ENCODE data around the gene SNAP25.
A peak's percentile ranks its signal among the peaks of the same experiment; 100 is the strongest.

SNAP25 gene

DNA sequence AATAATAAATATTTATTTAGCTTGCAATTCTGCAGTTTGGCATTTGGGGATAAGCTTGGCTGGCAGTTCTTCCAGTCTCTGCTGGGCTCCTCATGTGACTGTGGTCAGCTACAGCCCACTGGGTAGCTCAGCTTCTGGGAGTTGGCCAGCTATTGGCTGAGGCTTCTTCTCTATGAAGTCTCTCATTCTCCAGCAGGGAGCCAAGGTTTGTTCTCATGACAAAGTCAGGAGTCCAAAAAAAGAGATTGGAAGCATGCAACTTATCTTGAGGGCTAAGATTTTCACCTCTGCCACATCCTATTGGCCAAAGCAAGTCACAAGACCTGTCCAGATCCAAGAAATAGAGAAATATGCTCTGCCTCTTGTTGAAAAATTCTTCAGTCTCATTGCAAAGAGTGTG is 94.6 kb downstream of the SNAP25 start (continued):
- no peak for TF ChIP-seq ZNF529 (tag by site-specific recombination; IDR thresholded peaks at IDR 0.05; ENCODE audit: insufficient replicate concordance)
- TF ChIP-seq, protein P1, sequence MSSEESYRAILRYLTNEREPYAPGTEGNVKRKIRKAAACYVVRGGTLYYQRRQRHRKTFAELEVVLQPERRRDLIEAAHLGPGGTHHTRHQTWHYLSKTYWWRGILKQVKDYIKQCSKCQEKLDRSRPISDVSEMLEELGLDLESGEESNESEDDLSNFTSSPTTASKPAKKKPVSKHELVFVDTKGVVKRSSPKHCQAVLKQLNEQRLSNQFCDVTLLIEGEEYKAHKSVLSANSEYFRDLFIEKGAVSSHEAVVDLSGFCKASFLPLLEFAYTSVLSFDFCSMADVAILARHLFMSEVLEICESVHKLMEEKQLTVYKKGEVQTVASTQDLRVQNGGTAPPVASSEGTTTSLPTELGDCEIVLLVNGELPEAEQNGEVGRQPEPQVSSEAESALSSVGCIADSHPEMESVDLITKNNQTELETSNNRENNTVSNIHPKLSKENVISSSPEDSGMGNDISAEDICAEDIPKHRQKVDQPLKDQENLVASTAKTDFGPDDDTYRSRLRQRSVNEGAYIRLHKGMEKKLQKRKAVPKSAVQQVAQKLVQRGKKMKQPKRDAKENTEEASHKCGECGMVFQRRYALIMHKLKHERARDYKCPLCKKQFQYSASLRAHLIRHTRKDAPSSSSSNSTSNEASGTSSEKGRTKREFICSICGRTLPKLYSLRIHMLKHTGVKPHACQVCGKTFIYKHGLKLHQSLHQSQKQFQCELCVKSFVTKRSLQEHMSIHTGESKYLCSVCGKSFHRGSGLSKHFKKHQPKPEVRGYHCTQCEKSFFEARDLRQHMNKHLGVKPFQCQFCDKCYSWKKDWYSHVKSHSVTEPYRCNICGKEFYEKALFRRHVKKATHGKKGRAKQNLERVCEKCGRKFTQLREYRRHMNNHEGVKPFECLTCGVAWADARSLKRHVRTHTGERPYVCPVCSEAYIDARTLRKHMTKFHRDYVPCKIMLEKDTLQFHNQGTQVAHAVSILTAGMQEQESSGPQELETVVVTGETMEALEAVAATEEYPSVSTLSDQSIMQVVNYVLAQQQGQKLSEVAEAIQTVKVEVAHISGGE (tag by site-specific recombination; conservative IDR thresholded peaks at IDR 0.05; ENCODE audit: low read depth): no peak
- no peak for TF ChIP-seq ZNF521 (tag by site-specific recombination; IDR thresholded peaks at IDR 0.05)
- no peak for TF ChIP-seq ZNF140 (tag by site-specific recombination; IDR thresholded peaks at IDR 0.05)

DNA sequence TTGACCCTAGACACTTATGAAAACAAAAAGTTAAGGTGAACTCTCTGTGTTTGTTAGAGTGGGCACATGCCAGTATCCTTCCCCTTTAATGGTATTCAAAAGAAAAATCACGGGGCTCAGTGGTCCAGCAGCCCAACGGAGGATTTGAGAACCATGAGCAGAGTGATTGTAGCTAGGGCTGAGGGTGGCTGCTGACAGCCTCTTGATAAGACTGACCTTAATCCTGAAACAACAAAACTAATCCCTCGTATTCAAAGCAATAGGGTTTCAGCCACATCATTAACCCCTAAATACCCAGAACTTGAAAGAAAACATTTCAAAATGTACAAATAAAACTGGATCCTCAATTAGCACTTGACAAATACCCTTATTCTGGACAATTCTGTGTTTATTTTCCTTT is 95.1 kb downstream of the SNAP25 start:
- CTCF ChIA-PET: no interaction called here
- no peaks in the 10 kb centered on the region; the same call in 1 of the 2 replicates for H3K9me3 ChIP-seq (ENCODE audit: control insufficient read depth, insufficient read depth, low read depth, low read length)
- peak overlapping the region; percentile 81 for H3K27ac ChIP-seq (ENCODE audit: extremely low read depth, low read depth, low read length)
- H3K4me1 ChIP-seq (ENCODE audit: control insufficient read depth, insufficient read depth, low read length): peaks cover 14% of the 10 kb centered on the region
- TF ChIP-seq, protein P2, sequence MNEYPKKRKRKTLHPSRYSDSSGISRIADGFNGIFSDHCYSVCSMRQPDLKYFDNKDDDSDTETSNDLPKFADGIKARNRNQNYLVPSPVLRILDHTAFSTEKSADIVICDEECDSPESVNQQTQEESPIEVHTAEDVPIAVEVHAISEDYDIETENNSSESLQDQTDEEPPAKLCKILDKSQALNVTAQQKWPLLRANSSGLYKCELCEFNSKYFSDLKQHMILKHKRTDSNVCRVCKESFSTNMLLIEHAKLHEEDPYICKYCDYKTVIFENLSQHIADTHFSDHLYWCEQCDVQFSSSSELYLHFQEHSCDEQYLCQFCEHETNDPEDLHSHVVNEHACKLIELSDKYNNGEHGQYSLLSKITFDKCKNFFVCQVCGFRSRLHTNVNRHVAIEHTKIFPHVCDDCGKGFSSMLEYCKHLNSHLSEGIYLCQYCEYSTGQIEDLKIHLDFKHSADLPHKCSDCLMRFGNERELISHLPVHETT (tag by site-specific recombination; IDR thresholded peaks at IDR 0.05): no peak
- TF ChIP-seq WT1 (tag by site-specific recombination; IDR thresholded peaks at IDR 0.05) (peak; percentile 47; the same call in 1 of the 2 replicates), HOXD13 (CRISPR knock-in tag; IDR thresholded peaks at IDR 0.05; ENCODE audit: borderline replicate concordance) (no peak), ZSCAN30 (tag by site-specific recombination; IDR thresholded peaks at IDR 0.05) (0 out of 2 replicates have a peak, but pooled peaks have one; percentile 35), FEZF1 (tag by site-specific recombination; IDR thresholded peaks at IDR 0.05) (peak; percentile 15; the same call in 1 of the 2 replicates), TCF7L2 (IDR thresholded peaks at IDR 0.05; ENCODE audit: borderline replicate concordance, low read depth, low read length) (peak; percentile 63; the same call in 1 of the 2 replicates), OSR2 (tag by site-specific recombination; IDR thresholded peaks at IDR 0.05) (peak; percentile 30; the same call in 1 of the 2 replicates), ZNF23 (tag by site-specific recombination; IDR thresholded peaks at IDR 0.05; ENCODE audit: borderline replicate concordance) (no peak)
- POLR2A ChIA-PET: no interaction called here
- H3K36me3 ChIP-seq (ENCODE audit: control insufficient read depth in 2 of 2, insufficient read depth in 1 of 2, low read length in 2 of 2): no peaks in the 10 kb centered on the region
- H3K4me3 ChIP-seq (ENCODE audit: low read depth, low read length): no peak overlapping the region

DNA sequence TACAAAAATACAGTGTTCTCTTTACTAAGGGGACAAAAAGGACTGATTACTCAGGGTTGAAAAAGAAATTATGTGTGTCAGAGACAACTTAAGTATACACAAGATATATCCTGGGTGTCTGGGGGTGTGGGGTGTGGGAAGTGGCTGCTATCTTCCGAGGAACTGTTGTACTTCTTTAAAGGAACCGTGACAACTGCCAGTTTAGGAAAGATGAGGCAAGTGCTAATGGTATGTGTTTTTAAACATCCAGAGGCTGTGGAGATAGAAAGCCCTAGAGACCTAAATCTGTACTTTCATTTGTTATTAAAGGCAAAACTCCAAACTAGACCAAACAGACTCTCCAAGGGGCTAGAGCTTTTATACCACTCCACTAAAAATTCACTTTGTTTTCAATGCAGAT is 95.6 kb downstream of the SNAP25 start:
- ChIA-PET POLR2A (no interaction called here), CTCF (interaction anchor here (0.6 to 1.3 kb wide), 2 partner anchors 99 to 166 kb away, joined by 4 read pairs; no protein-coding TSS in a partner anchor)
- no peak for TF ChIP-seq KLF16 (tag by site-specific recombination; IDR thresholded peaks at IDR 0.05)
- TF ChIP-seq PRDM1 (tag by site-specific recombination; IDR thresholded peaks at IDR 0.05): no peak
- 0 out of 2 replicates have a peak, but pooled peaks have one; percentile 9 for TF ChIP-seq GLIS1 (tag by site-specific recombination; IDR thresholded peaks at IDR 0.05)
- TF ChIP-seq IKZF3 (tag by site-specific recombination; IDR thresholded peaks at IDR 0.05): 0 out of 2 replicates have a peak, but pooled peaks have one; percentile 6
- no peak for TF ChIP-seq ZNF561 (tag by site-specific recombination; IDR thresholded peaks at IDR 0.05; ENCODE audit: borderline replicate concordance)
- TF ChIP-seq, protein P3, sequence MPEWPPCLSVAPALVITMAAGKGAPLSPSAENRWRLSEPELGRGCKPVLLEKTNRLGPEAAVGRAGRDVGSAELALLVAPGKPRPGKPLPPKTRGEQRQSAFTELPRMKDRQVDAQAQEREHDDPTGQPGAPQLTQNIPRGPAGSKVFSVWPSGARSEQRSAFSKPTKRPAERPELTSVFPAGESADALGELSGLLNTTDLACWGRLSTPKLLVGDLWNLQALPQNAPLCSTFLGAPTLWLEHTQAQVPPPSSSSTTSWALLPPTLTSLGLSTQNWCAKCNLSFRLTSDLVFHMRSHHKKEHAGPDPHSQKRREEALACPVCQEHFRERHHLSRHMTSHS (tag by site-specific recombination; IDR thresholded peaks at IDR 0.05): no peak
- TF ChIP-seq ZNF121 (tag by site-specific recombination; IDR thresholded peaks at IDR 0.05): no peak
- Histone ChIP-seq H3K27ac (ENCODE audit: extremely low read depth, low read depth, low read length) (peak overlapping the region; percentile 81), H3K4me1 (ENCODE audit: control insufficient read depth, insufficient read depth, low read length) (peaks cover 14% of the 10 kb centered on the region), H3K36me3 (ENCODE audit: control insufficient read depth in 2 of 2, insufficient read depth in 1 of 2, low read length in 2 of 2) (no peaks in the 10 kb centered on the region), H3K4me3 (ENCODE audit: low read depth, low read length) (no peak overlapping the region), H3K9me3 (ENCODE audit: control insufficient read depth, insufficient read depth, low read depth, low read length) (no peaks in the 10 kb centered on the region; the same call in 1 of the 2 replicates)
